GM21576 (cell line): Measurements from ENCODE around the gene DNAH6.
A peak's percentile ranks its signal among the peaks of the same experiment; 100 is the strongest.
"Not testable (repeated sequence)": the region's sequence is repeated elsewhere in the genome, so short reads cannot be mapped to it uniquely, and the experiment has no call there.

Experiments used
- ATAC-seq: cut with Tn5 transposase; IDR thresholded peaks from one replicate; pipeline ENCODE4 v1.9.1; 2021; ENCODE audit warnings: mild to moderate bottlenecking, moderate library complexity; ENCODE audit not compliant: unreplicated experiment

DNAH6 gene

DNA sequence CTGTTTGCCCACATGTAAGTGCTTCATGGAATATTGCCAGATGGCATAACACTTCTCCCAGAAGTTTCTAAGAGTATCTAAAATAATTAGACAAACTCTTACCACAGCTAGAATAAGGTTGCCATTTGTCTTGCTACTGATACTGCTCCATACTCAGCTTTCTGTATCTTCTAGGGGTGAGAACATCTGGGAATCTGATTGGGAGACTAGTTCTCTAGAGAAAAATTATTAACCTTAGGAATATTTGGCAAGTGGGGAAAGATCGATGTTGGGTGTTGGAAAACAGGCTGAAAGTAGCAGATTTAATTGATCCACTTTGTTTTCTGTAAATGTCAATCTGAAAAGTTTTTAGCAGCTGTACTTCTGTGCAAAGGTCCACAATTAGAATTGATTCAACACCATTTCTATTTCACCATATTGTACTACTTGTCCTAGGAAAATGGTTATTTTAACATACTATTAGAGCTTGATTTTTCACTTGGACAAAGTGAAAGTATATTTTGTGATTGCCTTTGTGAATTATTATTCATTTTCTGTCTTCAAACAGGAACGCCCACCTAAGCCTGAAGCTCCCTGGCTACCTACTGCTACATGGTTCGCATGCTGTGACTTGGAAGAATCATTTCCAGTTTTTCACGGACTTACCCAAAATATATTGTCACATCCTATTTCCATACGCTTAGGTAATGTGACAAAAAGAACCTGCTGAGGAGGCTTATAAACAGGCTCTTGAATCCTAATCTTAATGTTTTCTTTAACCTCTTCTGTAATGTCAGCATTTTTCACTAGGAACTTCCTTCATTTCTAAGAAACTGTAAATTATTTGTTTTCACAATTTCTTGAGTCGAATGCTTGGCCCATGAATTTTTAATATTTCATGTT is 216.8 kb downstream of the DNAH6 start:
- ATAC-seq = no peak

DNA sequence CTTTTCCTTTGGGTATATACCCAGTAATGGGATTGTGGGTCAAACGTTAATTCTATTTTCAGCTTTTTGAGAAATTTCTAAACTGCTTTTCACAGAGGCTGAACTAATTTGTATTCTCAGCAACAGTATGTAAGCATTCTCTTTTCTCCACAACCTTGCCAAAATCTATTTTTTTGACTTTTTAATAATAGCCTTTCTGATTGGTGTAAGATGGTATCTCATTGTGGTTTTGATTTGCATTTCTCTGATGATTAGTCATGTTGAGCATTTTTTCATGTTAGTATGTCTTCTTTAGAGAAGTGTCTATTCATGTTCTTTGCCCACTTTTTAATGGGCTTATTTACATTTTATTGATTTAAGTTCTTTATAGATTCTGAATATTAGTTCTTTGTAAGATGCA is 219.1 kb downstream of the DNAH6 start:
- ATAC-seq = no peak

DNA sequence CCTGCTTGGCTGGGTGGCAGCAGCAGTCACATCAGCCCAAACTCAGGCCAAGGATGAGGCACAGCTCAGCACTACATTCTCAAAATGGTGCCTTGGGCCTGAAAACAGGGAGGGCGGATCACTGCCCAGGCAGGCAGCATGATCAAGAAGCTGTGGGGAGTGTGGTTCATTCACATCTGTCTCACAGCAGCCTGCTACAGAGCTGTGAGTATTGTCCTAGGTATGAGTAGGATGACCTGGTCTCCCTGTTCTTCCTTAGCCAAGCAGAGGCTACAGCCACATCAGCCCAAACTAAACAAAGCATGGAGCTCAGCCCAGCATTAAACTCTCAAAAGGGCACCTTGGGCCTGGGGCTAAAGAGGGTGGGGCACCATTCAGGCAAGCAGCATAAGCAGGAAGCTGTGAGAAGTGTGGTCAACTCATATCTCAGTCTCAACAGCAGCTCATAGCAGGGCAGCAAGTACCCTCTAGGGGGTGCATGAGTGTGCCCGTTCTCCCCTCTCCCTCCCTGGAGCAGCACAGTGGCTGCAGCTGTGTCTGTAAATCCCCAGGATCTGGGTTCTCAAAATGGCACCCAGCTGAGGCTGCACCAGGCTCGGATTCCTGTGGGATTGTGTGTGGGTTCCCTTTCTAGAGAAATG is 225.0 kb downstream of the DNAH6 start:
- ATAC-seq = peak; percentile 98

DNA sequence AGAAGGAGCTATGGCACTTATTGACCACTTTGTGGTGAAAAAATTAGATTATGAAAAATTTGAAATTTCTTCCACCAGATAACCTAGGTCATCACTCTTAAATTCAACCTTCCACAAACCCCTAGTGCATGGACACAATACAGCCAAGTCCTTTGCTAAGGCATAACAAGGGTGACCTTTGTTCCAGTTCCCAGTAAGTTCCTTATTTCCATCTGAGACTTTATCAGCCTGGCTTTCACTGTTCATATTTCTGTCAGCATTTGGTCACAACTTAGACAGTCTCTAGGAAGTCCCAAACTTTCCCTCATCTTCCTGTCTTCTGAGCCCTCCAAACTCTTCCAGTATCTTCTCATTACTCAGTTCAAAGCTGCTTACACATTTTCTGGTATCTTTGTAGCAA is 232.0 kb downstream of the DNAH6 start:
- no peak for ATAC-seq

DNA sequence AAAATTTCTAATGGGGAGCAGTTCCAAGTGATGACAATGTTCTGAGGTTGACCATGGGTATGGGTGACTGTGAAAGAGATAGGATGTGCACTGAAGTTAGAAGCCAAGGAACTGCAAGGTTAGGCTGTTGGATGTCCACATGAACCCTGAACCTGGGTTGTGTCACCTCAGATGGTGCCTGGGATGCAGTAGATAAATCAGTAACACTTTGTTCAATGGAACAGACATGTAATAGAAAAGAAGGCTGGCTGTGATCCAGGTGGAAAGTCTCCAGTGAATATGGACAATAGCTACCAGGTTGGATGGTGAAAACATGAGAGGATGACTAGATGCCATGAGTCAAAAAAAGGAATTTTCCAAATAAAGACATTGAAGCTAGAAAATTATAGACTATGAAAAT is 233.1 kb downstream of the DNAH6 start:
- ATAC-seq = no peak

DNA sequence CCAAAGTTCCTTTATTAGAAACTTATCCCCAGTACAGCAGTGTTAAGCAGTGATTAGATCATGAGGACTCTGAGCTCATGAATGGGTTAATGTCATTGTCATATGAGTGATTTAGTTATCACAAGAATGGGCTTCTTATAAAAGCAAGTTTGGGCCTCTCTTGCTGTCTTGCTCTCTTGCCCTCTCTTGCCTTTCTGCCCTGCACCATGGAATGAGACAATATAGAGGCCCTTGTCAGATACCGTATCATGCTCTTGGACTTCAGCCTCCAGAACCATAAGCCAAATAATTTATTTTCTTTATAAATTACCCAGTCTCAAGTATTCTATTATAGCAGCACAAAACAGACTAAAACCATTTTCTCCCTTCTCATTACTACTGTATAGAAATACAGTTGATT is 238.8 kb downstream of the DNAH6 start:
- ATAC-seq = no peak

DNA sequence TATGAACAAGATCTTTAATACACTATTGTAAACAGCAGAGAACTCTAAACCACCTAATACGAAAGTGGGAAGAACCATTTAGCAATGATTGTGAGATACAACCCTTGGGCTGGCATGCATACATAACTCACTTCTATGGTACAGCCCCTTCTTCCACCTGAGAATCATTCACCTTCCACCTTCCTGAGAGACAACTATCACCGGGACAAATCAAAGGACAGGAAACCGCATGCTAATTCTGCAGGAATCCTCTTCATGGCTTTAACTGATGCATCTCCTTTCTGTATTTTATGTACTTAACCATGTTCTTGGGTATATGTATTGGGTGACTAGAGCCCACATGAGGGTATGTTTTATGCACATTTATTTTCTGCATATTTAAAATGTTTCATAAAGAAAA is 241.3 kb downstream of the DNAH6 start:
- ATAC-seq = no peak

DNA sequence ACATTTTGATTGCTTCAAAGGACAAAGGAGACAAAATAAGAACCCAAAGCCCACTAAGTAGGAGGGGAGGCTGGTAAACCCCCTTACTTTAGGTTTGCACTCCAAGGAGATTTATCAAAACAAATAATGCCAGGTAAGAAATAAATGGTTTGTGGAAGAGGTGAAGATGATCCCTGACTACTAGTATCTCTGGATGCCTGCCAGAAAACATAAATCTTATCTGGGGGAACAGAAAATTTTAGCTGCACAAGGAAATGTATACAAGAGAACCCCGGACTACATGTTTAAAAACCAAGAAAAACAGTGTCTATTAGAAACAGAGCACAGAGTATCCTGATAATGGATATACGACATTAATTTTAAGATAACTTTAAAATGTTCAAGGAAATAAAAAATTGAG is 250.5 kb downstream of the DNAH6 start:
- ATAC-seq = no peak

DNA sequence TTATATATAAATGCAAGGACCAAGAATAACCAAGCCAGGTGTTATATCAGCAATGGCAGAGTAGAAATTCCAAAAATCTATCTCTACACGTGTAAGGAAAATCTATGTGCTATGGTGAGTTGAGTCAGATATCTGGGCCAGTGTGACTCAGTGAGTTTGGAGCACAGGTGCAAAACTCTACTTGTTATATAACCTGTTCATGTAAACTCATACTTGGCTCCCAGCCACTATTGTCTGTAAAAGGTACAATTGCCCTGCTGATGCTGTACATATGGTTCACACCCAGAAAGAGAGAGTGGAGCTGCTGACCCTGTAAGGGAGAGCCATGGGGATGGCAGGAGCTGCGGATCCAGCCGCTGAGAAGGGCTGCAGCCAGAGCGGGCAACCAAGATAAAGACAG is 252.5 kb downstream of the DNAH6 start:
- ATAC-seq = no peak

DNA sequence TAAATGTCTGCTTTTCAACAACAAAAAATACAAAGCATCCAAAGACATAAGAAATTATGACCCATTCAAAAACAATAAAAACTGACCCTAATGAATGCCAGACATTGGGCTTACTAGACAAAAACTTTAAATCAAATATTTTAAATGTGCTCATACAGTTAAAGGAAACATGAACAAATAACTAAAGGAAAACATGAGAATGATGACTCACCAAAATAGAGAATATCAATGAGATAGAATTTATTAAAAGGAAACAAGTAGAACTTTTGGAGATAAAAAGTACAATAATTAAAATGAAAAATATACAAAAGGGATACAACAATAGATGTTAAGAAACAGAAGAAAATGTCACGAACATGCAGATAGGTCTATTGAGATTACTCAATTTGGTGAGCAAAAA is 254.0 kb downstream of the DNAH6 start:
- ATAC-seq = no peak

DNA sequence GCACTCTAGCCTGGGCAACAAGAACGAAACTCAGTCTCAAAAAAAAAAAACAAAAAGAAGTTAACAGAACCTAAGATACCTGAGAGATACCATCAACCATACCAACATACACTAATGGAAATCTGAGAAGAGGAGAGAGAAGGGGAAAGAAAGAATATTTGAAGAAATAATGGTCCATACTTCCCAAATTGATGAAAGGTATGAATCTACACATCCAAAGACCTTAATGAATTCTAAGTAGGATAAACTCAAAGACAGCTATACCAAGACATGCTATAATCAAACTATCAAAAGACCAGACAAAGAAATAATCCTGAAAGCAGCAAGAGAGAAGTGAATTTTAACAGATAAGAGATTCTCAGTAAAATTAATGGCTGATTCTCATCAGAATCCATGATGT is 255.0 kb downstream of the DNAH6 start:
- ATAC-seq = no peak

DNA sequence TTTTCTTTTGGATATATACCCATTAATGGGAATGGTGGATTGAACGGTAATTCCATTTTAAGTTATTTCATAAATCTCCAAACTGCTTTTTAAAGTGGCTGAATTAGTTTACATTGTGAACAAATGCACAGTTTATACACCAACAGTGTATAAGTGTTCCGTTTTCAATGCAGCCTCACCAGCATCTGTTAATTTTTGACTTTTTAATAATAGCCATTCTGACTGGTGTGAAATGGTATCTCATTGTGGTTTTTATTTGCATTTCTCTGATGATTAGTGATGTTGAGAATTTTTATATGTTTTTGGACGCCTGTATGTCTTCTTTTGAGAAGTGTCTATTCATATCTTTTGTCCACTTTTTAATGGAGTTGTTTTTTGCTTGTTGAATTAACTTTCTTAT is 257.3 kb downstream of the DNAH6 start:
- ATAC-seq = not testable (repeated sequence)

DNA sequence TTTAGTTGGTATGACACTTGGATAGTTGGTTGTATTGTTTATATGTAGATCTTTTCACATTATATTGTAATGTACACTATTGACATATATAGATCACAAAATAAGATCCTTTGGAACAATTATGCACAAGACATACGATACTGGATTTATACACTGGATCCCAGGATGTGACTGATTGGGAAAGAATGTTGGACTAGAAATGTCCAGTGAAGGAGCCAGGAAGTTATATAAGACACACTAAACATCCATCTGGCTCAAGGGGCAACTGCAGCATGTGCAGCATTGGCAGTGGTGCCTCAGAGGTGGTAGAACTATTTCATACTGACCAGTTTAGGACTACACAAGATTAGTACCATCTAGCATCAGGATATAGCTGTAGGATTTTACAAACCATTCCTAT is 259.7 kb downstream of the DNAH6 start:
- no peak for ATAC-seq

DNA sequence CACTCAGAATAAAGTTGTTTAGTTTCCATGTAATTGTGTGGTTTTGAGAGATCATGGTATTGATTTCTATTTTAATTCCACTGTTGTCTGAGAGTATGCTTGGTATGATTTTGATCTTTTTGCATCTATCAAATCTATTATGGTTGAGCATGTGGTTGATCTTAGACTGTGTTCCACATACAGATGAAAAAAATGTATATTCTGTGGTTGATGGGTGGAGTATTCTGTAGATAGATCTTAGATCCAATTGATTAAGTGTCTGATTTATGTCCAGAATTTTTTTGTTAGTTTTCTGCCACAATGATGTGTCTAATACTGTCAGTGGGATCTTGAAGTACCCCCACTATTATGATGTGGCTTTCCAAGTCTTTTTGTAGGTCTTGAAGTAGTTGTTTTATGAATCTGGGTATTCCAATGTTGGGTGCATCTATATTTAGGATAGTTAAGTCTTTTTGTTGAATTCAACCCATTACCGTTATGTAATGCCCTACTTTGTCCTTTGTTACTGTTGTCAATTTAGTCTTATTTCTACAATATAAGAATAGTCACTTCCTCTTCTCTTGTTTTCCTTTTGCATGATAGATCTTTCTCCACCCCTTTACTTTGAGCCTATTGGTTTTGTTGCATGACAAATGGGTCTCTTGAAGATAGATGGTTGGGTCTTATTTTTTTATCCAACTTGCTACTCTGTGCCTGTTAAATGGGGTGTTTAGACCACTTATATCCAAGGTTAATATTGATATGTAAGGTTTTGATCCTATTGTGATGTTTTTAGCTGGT is 262.8 kb downstream of the DNAH6 start:
- ATAC-seq = no peak

DNA sequence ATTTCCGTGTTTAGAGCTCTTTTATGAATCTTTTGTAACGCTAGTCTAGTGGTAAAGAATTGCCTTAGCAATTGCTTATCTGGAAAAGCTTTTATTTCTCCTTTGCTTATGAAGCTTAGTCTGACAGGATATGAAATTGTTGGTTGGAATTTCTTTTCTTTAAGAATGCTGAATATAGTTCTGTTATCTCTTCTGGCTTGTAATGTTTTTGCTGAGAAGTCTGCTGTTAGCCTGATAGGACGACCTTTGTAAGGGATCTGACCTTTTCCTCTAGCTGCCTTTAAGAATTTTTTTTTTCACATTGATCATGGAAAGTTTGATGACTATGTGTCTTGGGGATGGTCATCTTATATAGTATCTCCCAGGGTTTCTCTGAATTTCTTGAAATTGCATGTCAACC is 263.5 kb downstream of the DNAH6 start:
- no peak for ATAC-seq

DNA sequence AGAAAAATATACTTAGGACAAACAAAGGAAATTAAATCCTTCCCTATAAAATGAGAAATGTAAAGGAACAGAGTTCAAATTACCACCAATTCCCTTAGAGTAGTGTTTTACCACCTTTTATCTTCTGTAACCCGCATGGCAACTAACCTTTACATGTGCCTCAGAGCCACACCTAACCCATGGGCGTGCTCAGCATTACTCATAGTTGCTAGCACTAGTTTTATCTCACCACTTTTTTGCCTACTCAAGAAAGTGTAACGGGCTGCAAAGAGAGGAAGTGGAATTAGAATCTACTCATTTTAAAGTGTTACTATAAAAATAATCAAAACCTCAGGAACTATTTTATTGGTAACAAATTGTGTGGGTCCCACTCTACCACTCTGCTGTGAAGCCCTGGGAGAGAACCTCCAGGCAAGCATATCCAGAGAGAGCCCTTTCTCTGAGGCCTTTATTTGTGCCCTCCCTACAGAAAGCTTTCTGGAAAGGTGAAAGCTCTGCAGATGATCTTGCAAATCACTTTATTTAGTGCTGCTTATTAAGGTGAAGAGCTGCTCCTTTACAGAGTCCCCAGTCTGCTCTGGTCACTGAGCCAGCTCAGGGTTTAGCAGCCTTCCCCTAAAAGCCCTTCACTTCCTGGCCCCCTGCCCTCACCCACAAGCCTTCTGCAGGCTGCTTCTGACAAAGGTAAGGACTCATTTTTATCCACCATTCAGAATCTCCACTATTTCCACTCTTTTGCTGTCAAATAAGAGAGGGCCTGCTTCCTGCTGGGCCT is 265.8 kb downstream of the DNAH6 start:
- ATAC-seq = peak; percentile 88

DNA sequence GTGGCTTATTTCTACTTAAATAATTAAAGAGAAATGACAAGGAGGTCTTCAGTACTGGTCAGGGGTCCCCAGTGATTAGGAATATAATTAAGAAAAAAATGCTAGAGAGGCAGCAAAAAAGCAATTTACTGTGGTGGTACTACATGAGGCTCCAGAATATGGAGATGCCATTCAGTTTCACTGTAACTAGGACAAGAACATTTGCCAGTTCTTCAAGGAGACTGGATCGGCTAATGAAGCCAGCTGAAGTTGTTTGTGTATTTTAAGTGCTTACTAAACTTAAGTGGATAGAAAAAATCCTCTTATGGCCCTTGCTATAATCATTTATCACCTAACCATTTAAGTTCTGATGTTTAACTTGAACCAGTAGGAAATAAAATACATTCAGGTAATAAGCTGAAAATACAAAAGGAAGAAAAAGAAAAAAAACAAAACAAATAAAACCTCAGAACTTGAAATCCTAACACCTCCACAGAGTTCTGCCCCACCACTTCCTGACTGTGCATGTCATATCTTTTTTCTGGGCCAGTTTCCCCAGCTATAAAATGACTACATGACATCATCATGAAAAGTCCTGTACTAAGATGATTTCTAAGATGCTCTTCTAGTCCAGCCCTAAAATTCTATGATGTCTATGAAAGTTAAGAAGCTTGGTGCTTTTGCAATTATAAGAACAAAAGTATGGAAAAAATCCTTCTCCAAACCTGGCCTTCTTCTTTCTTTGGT is 266.6 kb downstream of the DNAH6 start:
- ATAC-seq = no peak

DNA sequence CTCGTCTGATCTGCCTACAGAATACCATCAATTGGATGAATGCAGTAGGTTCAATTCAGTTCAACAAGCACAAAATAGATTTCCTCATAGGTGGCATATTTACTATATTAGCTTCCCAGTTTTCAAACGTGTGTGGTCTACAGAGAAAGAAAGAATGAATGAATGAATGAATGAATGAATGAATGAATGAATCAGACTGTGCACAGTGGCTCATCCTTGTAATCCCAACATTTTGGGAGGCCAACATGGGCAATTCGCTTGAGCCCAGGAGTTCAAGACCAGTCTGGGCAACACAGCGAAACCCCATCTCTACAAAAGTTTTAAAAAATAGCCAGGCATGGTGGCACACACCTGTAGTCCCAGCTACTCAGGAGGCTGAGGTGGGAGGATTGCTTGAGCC is 269.7 kb downstream of the DNAH6 start:
- no peak for ATAC-seq

DNA sequence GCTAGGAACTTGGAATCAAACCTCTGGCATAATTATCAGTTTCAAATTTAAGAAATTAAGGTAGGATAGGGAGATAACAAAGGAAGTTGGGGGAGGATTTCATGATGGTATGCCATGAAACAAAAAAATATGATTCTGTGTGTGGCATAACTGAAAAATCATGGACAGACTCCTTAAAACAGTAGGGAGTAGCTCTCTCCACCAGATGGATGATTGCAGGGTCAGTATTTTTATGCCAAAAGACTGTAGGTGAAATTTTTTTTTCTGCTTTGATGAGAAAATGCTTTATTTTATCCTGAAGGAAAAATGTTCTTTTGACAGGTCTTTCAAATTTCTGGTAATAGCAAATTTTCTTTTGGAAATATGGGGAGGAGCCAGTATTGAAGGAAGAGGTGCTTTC is 270.3 kb downstream of the DNAH6 start:
- no peak for ATAC-seq

DNA sequence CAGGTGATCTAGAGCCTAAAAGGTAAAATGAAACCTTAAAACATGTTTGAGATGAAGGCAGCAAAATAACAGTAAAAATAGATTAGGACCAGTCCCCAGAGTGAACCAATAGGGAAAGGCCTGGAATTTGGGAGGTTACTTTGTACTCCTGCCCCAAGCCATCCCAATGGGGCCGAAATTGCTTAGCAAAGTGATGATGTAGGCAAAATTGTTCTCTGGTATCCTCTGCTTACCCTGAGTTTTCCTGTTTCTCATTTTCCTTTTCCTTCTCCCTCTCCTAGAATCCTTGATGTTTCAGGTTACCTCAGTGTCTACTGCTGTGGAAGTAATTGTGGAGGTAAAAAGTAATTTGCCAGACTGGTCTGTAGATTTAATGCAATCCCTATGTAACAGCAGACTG is 271.7 kb downstream of the DNAH6 start:
- no peak for ATAC-seq
